HEK293 (cell line): ENCODE data around the gene POLR3E.

Experiments
- CTCF ChIA-PET: fragments of 350-600 bp; formaldehyde crosslinking; extraction: SDS; loops from one replicate; lab custom pipeline; 2021; ENCODE audit warnings: antibody characterized with exemption; lab: Yijun Ruan, JAX
- POLR2A ChIA-PET: fragments of 300-600 bp; formaldehyde crosslinking; extraction: SDS; loops from one replicate; lab custom pipeline; 2020; ENCODE audit warnings: antibody characterized with exemption, inconsistent platforms; lab: Yijun Ruan, JAX
- H3K27ac ChIP-seq: fragments of 200-500 bp; sonication (Bioruptor generic); 2 replicates; pipeline ENCODE4 v1.5.1; 2014; ENCODE audit warnings: low read depth, low read length, control low read depth, inconsistent platforms; ENCODE audit errors: extremely low read depth
- H3K36me3 ChIP-seq, 2 experiments: fragments of 200-500 bp in 1 of 2; sonication (Bioruptor generic) in 1 of 2; 1 replicate in 1 of 2; 2 replicates in 1 of 2; pipeline ENCODE4 v1.5.1; 2014 to 2017; ENCODE audit warnings: inconsistent platforms in 2 of 2, low read length in 2 of 2; ENCODE audit not compliant: control insufficient read depth in 2 of 2, insufficient read depth in 1 of 2
- H3K4me1 ChIP-seq: fragments of 200-500 bp; sonication (Bioruptor generic); 2 replicates; pipeline ENCODE4 v1.5.1; 2014; ENCODE audit warnings: mild to moderate bottlenecking, low read length, inconsistent platforms; ENCODE audit not compliant: control insufficient read depth, insufficient read depth
- H3K4me3 ChIP-seq: 2 replicates; pipeline ENCODE4 v1.5.1; 2011; ENCODE audit warnings: low read depth, mild to moderate bottlenecking, control low read depth, low read length, moderate library complexity
- H3K9me3 ChIP-seq: fragments of 200-500 bp; sonication (Bioruptor generic); 2 replicates; pipeline ENCODE4 v1.5.1; 2014; ENCODE audit warnings: low read depth, low read length, inconsistent platforms; ENCODE audit not compliant: control insufficient read depth, insufficient read depth
- BCL11A ChIP-seq: fragments of 450-650 bp; formaldehyde crosslinking; IDR thresholded peaks from 2 replicates; pipeline ENCODE4 v1.5.1; 2016; ENCODE audit warnings: low read depth, missing biosample characterization, missing genetic modification characterization
- GFI1B ChIP-seq: fragments of 450-650 bp; formaldehyde crosslinking; IDR thresholded peaks from 2 replicates; pipeline ENCODE4 v1.5.1; 2016; ENCODE audit warnings: missing biosample characterization, missing genetic modification characterization
- GLI2 ChIP-seq: fragments of 450-650 bp; formaldehyde crosslinking; IDR thresholded peaks from 2 replicates; pipeline ENCODE4; 2017; ENCODE audit warnings: missing biosample characterization, missing genetic modification characterization, low read depth, borderline replicate concordance
- HOXD13 ChIP-seq: sonication (generic); formaldehyde crosslinking; IDR thresholded peaks from 2 replicates; pipeline ENCODE4 v1.8.0; 2022; ENCODE audit warnings: missing genetic modification reagents, borderline replicate concordance
- KLF1 ChIP-seq: fragments of 450-650 bp; formaldehyde crosslinking; IDR thresholded peaks from 2 replicates; pipeline ENCODE4 v1.5.1; 2016; ENCODE audit warnings: missing biosample characterization, missing genetic modification characterization
- OSR2 ChIP-seq: fragments of 450-650 bp; formaldehyde crosslinking; IDR thresholded peaks from 2 replicates; pipeline ENCODE4 v1.5.1; 2016; ENCODE audit warnings: missing biosample characterization, missing genetic modification characterization
- PRDM1 ChIP-seq: fragments of 450-650 bp; formaldehyde crosslinking; IDR thresholded peaks from 2 replicates; pipeline ENCODE4; 2016; ENCODE audit warnings: missing biosample characterization, missing genetic modification characterization
- ZIC2 ChIP-seq: fragments of 450-650 bp; formaldehyde crosslinking; IDR thresholded peaks from 2 replicates; pipeline ENCODE4 v1.5.1; 2016; ENCODE audit warnings: missing biosample characterization, missing genetic modification characterization
- ZNF140 ChIP-seq: fragments of 450-650 bp; formaldehyde crosslinking; IDR thresholded peaks from 2 replicates; pipeline ENCODE4 v1.5.1; 2016; ENCODE audit warnings: missing biosample characterization, missing genetic modification characterization
- ZNF155 ChIP-seq: fragments of 450-650 bp; formaldehyde crosslinking; IDR thresholded peaks from 2 replicates; pipeline ENCODE4 v1.5.1; 2016; ENCODE audit warnings: missing biosample characterization, missing genetic modification characterization
- ZNF311 ChIP-seq: fragments of 450-650 bp; formaldehyde crosslinking; IDR thresholded peaks from 2 replicates; pipeline ENCODE4 v1.5.1; 2017; ENCODE audit warnings: missing biosample characterization, missing genetic modification characterization, borderline replicate concordance
- ZNF37A ChIP-seq: fragments of 450-650 bp; IDR thresholded peaks from 2 replicates; pipeline ENCODE4 v1.5.1; 2018; ENCODE audit warnings: missing biosample characterization, missing genetic modification characterization
- ZNF426 ChIP-seq: fragments of 450-650 bp; formaldehyde crosslinking; IDR thresholded peaks from 2 replicates; pipeline ENCODE4 v1.5.1; 2017; ENCODE audit warnings: missing biosample characterization, missing genetic modification characterization, mild to moderate bottlenecking, inconsistent platforms, moderate library complexity
- ZNF549 ChIP-seq: fragments of 450-650 bp; IDR thresholded peaks from 2 replicates; pipeline ENCODE4 v1.5.1; 2018; ENCODE audit warnings: missing biosample characterization, missing genetic modification characterization, mild to moderate bottlenecking, inconsistent platforms, moderate library complexity
- ZNF555 ChIP-seq: fragments of 450-650 bp; formaldehyde crosslinking; conservative IDR thresholded peaks from 2 replicates; pipeline ENCODE4 v1.5.1; 2017; ENCODE audit warnings: missing biosample characterization, mild to moderate bottlenecking, missing genetic modification characterization, inconsistent platforms
- ZNF768 ChIP-seq: fragments of 450-650 bp; formaldehyde crosslinking; IDR thresholded peaks from 2 replicates; pipeline ENCODE4 v1.5.1; 2018; ENCODE audit warnings: missing biosample characterization, mild to moderate bottlenecking, missing genetic modification characterization
- ZNF776 ChIP-seq: fragments of 450-650 bp; formaldehyde crosslinking; IDR thresholded peaks from 2 replicates; pipeline ENCODE4 v1.5.0; 2017; ENCODE audit warnings: missing biosample characterization, missing genetic modification characterization, borderline replicate concordance
- ZSCAN23 ChIP-seq: fragments of 450-650 bp; formaldehyde crosslinking; IDR thresholded peaks from 2 replicates; pipeline ENCODE4 v1.5.1; 2016; ENCODE audit warnings: missing biosample characterization, missing genetic modification characterization
- TF ChIP-seq, protein P1 (sequence below): fragments of 450-650 bp; formaldehyde crosslinking; IDR thresholded peaks from 2 replicates; pipeline ENCODE4 v1.5.1; 2016; ENCODE audit warnings: missing biosample characterization, missing genetic modification characterization
- TF ChIP-seq, protein P2 (sequence below): fragments of 450-650 bp; IDR thresholded peaks from 2 replicates; pipeline ENCODE4 v1.5.1; 2018; ENCODE audit warnings: missing biosample characterization, mild to moderate bottlenecking, missing genetic modification characterization
- TF ChIP-seq, protein P3 (sequence below): fragments of 450-650 bp; formaldehyde crosslinking; IDR thresholded peaks from 2 replicates; pipeline ENCODE4 v1.5.1; 2016; ENCODE audit warnings: missing biosample characterization, missing genetic modification characterization
- TF ChIP-seq, protein P4 (sequence below): fragments of 450-650 bp; IDR thresholded peaks from 2 replicates; pipeline ENCODE4 v1.5.1; 2018; ENCODE audit warnings: missing biosample characterization, missing genetic modification characterization
- TF ChIP-seq, protein P5 (sequence below): fragments of 450-650 bp; formaldehyde crosslinking; IDR thresholded peaks from 2 replicates; pipeline ENCODE4; 2016; ENCODE audit warnings: missing biosample characterization, missing genetic modification characterization
- TF ChIP-seq, protein P6 (sequence below): fragments of 450-650 bp; formaldehyde crosslinking; IDR thresholded peaks from 2 replicates; pipeline ENCODE4 v1.5.0; 2017; ENCODE audit warnings: missing biosample characterization, missing genetic modification characterization, borderline replicate concordance
- TF ChIP-seq, protein P7 (sequence below): fragments of 450-650 bp; formaldehyde crosslinking; IDR thresholded peaks from 2 replicates; pipeline ENCODE4 v1.5.1; 2017; ENCODE audit warnings: missing biosample characterization, missing genetic modification characterization

The POLR3E gene

DNA sequence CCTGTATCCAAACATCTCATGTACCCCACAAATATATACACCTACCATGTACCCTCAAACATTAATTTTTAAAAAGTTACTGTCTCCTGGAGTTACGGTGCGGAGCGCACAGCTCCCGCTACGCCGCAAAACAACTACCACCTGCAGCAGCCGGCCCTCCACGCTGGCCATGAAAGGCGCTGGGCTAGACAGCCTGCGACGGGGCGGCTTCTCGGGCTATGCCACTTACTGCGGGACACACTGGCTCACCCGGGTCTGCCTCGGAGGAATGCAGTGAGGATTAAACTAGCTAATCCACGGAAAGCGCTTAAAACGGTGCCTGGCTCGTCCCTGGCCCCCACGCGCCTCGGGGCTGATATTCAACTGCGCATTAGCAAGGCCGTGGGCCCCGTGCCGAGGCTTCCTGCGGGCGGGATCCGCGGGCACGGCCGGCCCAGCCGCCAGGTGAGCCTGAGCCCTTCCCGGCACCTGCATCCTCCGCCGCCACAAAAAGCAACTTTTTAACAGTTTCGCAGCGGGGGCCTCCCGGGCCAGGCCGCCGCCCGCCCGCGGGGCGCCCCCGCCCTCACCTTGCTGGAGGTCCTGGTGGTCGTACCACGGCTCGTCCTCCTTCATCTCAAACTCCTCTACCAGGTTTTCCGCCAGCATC is 76.6 kb downstream of the POLR3E start:
- Histone ChIP-seq H3K4me3 (peak overlapping the region; percentile 72), H3K9me3 (no peaks in the 10 kb centered on the region), H3K27ac (peak overlapping the region; percentile 56; the same call in 1 of the 2 replicates), H3K4me1 (peaks cover 16% of the 10 kb centered on the region; the same call in 1 of the 2 replicates), H3K36me3 (peaks cover 0 to 7% of the 10 kb centered on the region in 2 experiments; a peak in 1 of 3 replicates)
- CTCF ChIA-PET = interaction anchor here (2.0 kb wide), 1 partner anchor 55 kb away, joined by 10 read pairs; no protein-coding TSS in a partner anchor
- POLR2A ChIA-PET = interaction anchor here (1.0 to 2.5 kb wide), 3 partner anchors 13 to 16 kb away, joined by 3 to 20 read pairs (median 5); no protein-coding TSS in a partner anchor
- no peak for TF ChIP-seq ZNF768 (tag by site-specific recombination)
- no peak for TF ChIP-seq OSR2 (tag by site-specific recombination)
- no peak for TF ChIP-seq GFI1B (tag by site-specific recombination)
- TF ChIP-seq, protein P1, sequence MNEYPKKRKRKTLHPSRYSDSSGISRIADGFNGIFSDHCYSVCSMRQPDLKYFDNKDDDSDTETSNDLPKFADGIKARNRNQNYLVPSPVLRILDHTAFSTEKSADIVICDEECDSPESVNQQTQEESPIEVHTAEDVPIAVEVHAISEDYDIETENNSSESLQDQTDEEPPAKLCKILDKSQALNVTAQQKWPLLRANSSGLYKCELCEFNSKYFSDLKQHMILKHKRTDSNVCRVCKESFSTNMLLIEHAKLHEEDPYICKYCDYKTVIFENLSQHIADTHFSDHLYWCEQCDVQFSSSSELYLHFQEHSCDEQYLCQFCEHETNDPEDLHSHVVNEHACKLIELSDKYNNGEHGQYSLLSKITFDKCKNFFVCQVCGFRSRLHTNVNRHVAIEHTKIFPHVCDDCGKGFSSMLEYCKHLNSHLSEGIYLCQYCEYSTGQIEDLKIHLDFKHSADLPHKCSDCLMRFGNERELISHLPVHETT (tag by site-specific recombination) = no peak
- TF ChIP-seq ZNF426 (tag by site-specific recombination) = no peak
- no peak for TF ChIP-seq ZNF140 (tag by site-specific recombination)
- TF ChIP-seq, protein P2, sequence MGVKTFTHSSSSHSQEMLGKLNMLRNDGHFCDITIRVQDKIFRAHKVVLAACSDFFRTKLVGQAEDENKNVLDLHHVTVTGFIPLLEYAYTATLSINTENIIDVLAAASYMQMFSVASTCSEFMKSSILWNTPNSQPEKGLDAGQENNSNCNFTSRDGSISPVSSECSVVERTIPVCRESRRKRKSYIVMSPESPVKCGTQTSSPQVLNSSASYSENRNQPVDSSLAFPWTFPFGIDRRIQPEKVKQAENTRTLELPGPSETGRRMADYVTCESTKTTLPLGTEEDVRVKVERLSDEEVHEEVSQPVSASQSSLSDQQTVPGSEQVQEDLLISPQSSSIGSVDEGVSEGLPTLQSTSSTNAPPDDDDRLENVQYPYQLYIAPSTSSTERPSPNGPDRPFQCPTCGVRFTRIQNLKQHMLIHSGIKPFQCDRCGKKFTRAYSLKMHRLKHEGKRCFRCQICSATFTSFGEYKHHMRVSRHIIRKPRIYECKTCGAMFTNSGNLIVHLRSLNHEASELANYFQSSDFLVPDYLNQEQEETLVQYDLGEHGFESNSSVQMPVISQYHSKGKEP = no peak
- no peak for TF ChIP-seq PRDM1 (tag by site-specific recombination)
- TF ChIP-seq ZNF37A (tag by site-specific recombination) = no peak
- TF ChIP-seq ZSCAN23 (tag by site-specific recombination) = no peak
- no peak for TF ChIP-seq ZNF155 (tag by site-specific recombination)
- TF ChIP-seq ZNF776 = no peak
- no peak for TF ChIP-seq HOXD13 (CRISPR knock-in tag)
- no peak for TF ChIP-seq ZNF549 (tag by site-specific recombination)
- TF ChIP-seq, protein P3, sequence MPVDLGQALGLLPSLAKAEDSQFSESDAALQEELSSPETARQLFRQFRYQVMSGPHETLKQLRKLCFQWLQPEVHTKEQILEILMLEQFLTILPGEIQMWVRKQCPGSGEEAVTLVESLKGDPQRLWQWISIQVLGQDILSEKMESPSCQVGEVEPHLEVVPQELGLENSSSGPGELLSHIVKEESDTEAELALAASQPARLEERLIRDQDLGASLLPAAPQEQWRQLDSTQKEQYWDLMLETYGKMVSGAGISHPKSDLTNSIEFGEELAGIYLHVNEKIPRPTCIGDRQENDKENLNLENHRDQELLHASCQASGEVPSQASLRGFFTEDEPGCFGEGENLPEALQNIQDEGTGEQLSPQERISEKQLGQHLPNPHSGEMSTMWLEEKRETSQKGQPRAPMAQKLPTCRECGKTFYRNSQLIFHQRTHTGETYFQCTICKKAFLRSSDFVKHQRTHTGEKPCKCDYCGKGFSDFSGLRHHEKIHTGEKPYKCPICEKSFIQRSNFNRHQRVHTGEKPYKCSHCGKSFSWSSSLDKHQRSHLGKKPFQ (tag by site-specific recombination) = no peak
- no peak for TF ChIP-seq GLI2
- TF ChIP-seq, protein P4, sequence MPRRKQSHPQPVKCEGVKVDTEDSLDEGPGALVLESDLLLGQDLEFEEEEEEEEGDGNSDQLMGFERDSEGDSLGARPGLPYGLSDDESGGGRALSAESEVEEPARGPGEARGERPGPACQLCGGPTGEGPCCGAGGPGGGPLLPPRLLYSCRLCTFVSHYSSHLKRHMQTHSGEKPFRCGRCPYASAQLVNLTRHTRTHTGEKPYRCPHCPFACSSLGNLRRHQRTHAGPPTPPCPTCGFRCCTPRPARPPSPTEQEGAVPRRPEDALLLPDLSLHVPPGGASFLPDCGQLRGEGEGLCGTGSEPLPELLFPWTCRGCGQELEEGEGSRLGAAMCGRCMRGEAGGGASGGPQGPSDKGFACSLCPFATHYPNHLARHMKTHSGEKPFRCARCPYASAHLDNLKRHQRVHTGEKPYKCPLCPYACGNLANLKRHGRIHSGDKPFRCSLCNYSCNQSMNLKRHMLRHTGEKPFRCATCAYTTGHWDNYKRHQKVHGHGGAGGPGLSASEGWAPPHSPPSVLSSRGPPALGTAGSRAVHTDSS (tag by site-specific recombination) = no peak
- TF ChIP-seq ZNF555 (tag by site-specific recombination) = no peak
- no peak for TF ChIP-seq BCL11A
- TF ChIP-seq ZIC2 (tag by site-specific recombination) = peak; percentile 36
- no peak for TF ChIP-seq ZNF311 (tag by site-specific recombination)
- TF ChIP-seq, protein P5, sequence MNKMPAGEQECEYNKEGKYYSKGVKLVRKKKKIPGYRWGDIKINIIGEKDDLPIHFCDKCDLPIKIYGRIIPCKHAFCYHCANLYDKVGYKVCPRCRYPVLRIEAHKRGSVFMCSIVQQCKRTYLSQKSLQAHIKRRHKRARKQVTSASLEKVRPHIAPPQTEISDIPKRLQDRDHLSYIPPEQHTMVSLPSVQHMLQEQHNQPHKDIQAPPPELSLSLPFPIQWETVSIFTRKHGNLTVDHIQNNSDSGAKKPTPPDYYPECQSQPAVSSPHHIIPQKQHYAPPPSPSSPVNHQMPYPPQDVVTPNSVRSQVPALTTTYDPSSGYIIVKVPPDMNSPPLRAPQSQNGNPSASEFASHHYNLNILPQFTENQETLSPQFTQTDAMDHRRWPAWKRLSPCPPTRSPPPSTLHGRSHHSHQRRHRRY (tag by site-specific recombination) = no peak
- no peak for TF ChIP-seq KLF1 (tag by site-specific recombination)
- TF ChIP-seq, protein P6, sequence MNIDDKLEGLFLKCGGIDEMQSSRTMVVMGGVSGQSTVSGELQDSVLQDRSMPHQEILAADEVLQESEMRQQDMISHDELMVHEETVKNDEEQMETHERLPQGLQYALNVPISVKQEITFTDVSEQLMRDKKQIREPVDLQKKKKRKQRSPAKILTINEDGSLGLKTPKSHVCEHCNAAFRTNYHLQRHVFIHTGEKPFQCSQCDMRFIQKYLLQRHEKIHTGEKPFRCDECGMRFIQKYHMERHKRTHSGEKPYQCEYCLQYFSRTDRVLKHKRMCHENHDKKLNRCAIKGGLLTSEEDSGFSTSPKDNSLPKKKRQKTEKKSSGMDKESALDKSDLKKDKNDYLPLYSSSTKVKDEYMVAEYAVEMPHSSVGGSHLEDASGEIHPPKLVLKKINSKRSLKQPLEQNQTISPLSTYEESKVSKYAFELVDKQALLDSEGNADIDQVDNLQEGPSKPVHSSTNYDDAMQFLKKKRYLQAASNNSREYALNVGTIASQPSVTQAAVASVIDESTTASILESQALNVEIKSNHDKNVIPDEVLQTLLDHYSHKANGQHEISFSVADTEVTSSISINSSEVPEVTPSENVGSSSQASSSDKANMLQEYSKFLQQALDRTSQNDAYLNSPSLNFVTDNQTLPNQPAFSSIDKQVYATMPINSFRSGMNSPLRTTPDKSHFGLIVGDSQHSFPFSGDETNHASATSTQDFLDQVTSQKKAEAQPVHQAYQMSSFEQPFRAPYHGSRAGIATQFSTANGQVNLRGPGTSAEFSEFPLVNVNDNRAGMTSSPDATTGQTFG (tag by site-specific recombination) = no peak
- TF ChIP-seq, protein P7, sequence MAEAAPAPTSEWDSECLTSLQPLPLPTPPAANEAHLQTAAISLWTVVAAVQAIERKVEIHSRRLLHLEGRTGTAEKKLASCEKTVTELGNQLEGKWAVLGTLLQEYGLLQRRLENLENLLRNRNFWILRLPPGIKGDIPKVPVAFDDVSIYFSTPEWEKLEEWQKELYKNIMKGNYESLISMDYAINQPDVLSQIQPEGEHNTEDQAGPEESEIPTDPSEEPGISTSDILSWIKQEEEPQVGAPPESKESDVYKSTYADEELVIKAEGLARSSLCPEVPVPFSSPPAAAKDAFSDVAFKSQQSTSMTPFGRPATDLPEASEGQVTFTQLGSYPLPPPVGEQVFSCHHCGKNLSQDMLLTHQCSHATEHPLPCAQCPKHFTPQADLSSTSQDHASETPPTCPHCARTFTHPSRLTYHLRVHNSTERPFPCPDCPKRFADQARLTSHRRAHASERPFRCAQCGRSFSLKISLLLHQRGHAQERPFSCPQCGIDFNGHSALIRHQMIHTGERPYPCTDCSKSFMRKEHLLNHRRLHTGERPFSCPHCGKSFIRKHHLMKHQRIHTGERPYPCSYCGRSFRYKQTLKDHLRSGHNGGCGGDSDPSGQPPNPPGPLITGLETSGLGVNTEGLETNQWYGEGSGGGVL (tag by site-specific recombination) = no peak
